IPS-18c (cell line): ENCODE measurements around the gene TMEM242.

ENCODE experiments used
- H3K4me3 ChIP-seq: 2 replicates; pipeline ENCODE4 v1.7.0; 2013; ENCODE audit warnings: low read depth, mild to moderate bottlenecking, low read length, moderate library complexity; ENCODE audit not compliant: insufficient read depth
- H3K9me3 ChIP-seq: one replicate; pipeline ENCODE4 v1.6.1; 2013; ENCODE audit warnings: mild to moderate bottlenecking, low read length, moderate library complexity; ENCODE audit not compliant: control insufficient read depth, insufficient read depth

TMEM242 gene

GRCh38 chr6:157249826-157250225 lies 73.5 kb downstream of the TMEM242 start:
- H3K4me3 ChIP-seq, result no peak overlapping the region
- no peaks in the 10 kb centered on the region for H3K9me3 ChIP-seq

- Histone ChIP-seq H3K9me3 (peaks cover 4% of the 10 kb centered on the region), H3K4me3 (no peak overlapping the region)
These were observed 75.1 kb downstream of the TMEM242 start for GRCh38 chr6:157248264-157248663.

- H3K4me3 ChIP-seq, result no peak overlapping the region
- H3K9me3 ChIP-seq, result peaks cover 4% of the 10 kb centered on the region
These were observed 76.4 kb downstream of the TMEM242 start for GRCh38 chr6:157246771-157247484.

- peaks cover 4% of the 10 kb centered on the region for H3K9me3 ChIP-seq
These were observed 77.2 kb downstream of the TMEM242 start for GRCh38 chr6:157246048-157246630.

GRCh38 chr6:157245436-157245835 lies 77.9 kb downstream of the TMEM242 start:
- Histone ChIP-seq H3K4me3 (no peak overlapping the region), H3K9me3 (peaks cover 4% of the 10 kb centered on the region)

More at GRCh38 chr6:157246048-157246630, 77.2 kb downstream of the TMEM242 start:
- no peak overlapping the region for H3K4me3 ChIP-seq

GRCh38 chr6:157244780-157245179 lies 78.5 kb downstream of the TMEM242 start:
- Histone ChIP-seq H3K4me3 (no peak overlapping the region), H3K9me3 (peaks cover 4% of the 10 kb centered on the region)

GRCh38 chr6:157244175-157244574 lies 79.1 kb downstream of the TMEM242 start:
- Histone ChIP-seq H3K4me3 (no peak overlapping the region), H3K9me3 (peaks cover 4% of the 10 kb centered on the region)

GRCh38 chr6:157242791-157243190 lies 80.5 kb downstream of the TMEM242 start:
- Histone ChIP-seq H3K9me3 (peaks cover 4% of the 10 kb centered on the region), H3K4me3 (no peak overlapping the region)

GRCh38 chr6:157240960-157241311 lies 82.4 kb downstream of the TMEM242 start:
- Histone ChIP-seq H3K9me3 (peaks cover 4% of the 10 kb centered on the region), H3K4me3 (no peak overlapping the region)

GRCh38 chr6:157240059-157240959 lies 83.0 kb downstream of the TMEM242 start:
- Histone ChIP-seq H3K4me3 (no peak overlapping the region), H3K9me3 (peaks cover 6% of the 10 kb centered on the region)

- H3K4me3 ChIP-seq, result no peak overlapping the region
- peaks cover 8% of the 10 kb centered on the region for H3K9me3 ChIP-seq
These were observed 83.7 kb downstream of the TMEM242 start for GRCh38 chr6:157239671-157240058.
